ENCODE measurements around the gene TRAPPC14. TPM values are rescaled to one million over a fixed set of nuclear protein-coding genes. Genes with fewer than 3 reads are reported as not detected.

TRAPPC14 gene
- total and polyA plus RNA-seq, 9 of the 15 experiments (the other 6 are each of a cell fraction or from before 2014, with no cell fraction given) = 0.42 to 45.9 (median 18.2) TPM

DNA sequence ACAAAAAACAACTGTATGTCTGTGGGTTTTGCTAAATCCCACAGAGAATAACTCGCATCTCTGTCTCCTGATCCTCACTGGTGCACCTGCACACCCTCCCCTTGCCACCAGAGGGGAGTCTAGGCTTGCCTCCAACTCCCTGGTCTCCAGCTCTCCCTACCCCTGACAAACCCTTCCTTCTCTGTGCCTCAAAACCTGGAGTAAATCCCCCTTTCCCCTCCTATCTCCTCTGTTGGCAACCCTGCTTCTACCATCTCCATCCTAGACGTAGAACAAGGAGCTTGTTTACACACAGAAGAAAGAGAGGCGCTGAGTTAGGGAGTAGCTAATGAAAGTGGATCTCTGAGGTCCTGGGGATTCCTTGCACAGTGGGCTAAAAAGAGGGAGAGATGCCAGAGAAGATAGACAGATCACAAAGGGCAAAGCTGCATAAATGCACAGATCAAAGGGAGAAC lies 25.8 kb downstream of the TRAPPC14 start (continued):
- TF ChIP-seq IFI16 (CRISPR knock-in tag; IDR thresholded peaks at IDR 0.05) = 0 out of 2 replicates have a peak, but pooled peaks have one; percentile 43
- TF ChIP-seq, protein P1, sequence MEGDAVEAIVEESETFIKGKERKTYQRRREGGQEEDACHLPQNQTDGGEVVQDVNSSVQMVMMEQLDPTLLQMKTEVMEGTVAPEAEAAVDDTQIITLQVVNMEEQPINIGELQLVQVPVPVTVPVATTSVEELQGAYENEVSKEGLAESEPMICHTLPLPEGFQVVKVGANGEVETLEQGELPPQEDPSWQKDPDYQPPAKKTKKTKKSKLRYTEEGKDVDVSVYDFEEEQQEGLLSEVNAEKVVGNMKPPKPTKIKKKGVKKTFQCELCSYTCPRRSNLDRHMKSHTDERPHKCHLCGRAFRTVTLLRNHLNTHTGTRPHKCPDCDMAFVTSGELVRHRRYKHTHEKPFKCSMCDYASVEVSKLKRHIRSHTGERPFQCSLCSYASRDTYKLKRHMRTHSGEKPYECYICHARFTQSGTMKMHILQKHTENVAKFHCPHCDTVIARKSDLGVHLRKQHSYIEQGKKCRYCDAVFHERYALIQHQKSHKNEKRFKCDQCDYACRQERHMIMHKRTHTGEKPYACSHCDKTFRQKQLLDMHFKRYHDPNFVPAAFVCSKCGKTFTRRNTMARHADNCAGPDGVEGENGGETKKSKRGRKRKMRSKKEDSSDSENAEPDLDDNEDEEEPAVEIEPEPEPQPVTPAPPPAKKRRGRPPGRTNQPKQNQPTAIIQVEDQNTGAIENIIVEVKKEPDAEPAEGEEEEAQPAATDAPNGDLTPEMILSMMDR (IDR thresholded peaks at IDR 0.05 in 2 of 3, conservative IDR thresholded peaks at IDR 0.05 in 1 of 3; ENCODE audit: insufficient read depth in 2 of 3, low read depth in 1 of 3, low read length in 3 of 3) = peak; percentile 98 to 99 (median 98)
- TF ChIP-seq, protein P2, sequence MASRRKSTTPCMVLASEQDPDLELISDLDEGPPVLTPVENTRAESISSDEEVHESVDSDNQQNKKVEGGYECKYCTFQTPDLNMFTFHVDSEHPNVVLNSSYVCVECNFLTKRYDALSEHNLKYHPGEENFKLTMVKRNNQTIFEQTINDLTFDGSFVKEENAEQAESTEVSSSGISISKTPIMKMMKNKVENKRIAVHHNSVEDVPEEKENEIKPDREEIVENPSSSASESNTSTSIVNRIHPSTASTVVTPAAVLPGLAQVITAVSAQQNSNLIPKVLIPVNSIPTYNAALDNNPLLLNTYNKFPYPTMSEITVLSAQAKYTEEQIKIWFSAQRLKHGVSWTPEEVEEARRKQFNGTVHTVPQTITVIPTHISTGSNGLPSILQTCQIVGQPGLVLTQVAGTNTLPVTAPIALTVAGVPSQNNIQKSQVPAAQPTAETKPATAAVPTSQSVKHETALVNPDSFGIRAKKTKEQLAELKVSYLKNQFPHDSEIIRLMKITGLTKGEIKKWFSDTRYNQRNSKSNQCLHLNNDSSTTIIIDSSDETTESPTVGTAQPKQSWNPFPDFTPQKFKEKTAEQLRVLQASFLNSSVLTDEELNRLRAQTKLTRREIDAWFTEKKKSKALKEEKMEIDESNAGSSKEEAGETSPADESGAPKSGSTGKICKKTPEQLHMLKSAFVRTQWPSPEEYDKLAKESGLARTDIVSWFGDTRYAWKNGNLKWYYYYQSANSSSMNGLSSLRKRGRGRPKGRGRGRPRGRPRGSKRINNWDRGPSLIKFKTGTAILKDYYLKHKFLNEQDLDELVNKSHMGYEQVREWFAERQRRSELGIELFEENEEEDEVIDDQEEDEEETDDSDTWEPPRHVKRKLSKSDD (conservative IDR thresholded peaks at IDR 0.05; ENCODE audit: low read length) = no peak
- no peak for TF ChIP-seq MTF1 (CRISPR knock-in tag; IDR thresholded peaks at IDR 0.05; ENCODE audit: borderline replicate concordance)
- no peak for TF ChIP-seq FUS (optimal IDR thresholded peaks at IDR 0.05; ENCODE audit: low read depth, low read length)
- no peak for TF ChIP-seq CXXC5 (CRISPR knock-in tag; IDR thresholded peaks at IDR 0.05)
- no peak for TF ChIP-seq POLR2B (IDR thresholded peaks at IDR 0.05; ENCODE audit: low read depth, partially characterized antibody)
- 0 out of 2 replicates have a peak, but pooled peaks have one; percentile 37 for TF ChIP-seq MYC (IDR thresholded peaks at IDR 0.05; ENCODE audit: low read depth, low read length)
- no peak for TF ChIP-seq MYC (CRISPR knock-in tag; IDR thresholded peaks at IDR 0.05; ENCODE audit: borderline replicate concordance, low read depth)
- no peak for TF ChIP-seq NR2C2 (CRISPR knock-in tag; IDR thresholded peaks at IDR 0.05)
- no peak for TF ChIP-seq NR2C2 (tag; IDR thresholded peaks at IDR 0.05)
- TF ChIP-seq TBP (optimal IDR thresholded peaks at IDR 0.05; ENCODE audit: low read depth, low read length) = peak; percentile 8
- TF ChIP-seq RFX5 (IDR thresholded peaks at IDR 0.05; ENCODE audit: low read depth, low read length) = no peak
- no peak for TF ChIP-seq CBFB (CRISPR knock-in tag; IDR thresholded peaks at IDR 0.05)
- TF ChIP-seq ZNF232 (CRISPR knock-in tag; IDR thresholded peaks at IDR 0.05) = 0 out of 2 replicates have a peak, but pooled peaks have one; percentile 28
- TF ChIP-seq EHMT2 (IDR thresholded peaks at IDR 0.05) = no peak; the same call in 1 of the 2 replicates
- no peak for TF ChIP-seq ZNF79 (CRISPR knock-in tag; IDR thresholded peaks at IDR 0.05; ENCODE audit: low read depth)
- peak; percentile 7 for TF ChIP-seq ZFP36 (IDR thresholded peaks at IDR 0.05; ENCODE audit: low read depth, low read length, partially characterized antibody)
- TF ChIP-seq, protein P3, sequence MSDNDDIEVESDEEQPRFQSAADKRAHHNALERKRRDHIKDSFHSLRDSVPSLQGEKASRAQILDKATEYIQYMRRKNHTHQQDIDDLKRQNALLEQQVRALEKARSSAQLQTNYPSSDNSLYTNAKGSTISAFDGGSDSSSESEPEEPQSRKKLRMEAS (CRISPR knock-in tag; IDR thresholded peaks at IDR 0.05) = no peak
- no peak for TF ChIP-seq ZNF75A (CRISPR knock-in tag; IDR thresholded peaks at IDR 0.05)
- TF ChIP-seq, protein P4, sequence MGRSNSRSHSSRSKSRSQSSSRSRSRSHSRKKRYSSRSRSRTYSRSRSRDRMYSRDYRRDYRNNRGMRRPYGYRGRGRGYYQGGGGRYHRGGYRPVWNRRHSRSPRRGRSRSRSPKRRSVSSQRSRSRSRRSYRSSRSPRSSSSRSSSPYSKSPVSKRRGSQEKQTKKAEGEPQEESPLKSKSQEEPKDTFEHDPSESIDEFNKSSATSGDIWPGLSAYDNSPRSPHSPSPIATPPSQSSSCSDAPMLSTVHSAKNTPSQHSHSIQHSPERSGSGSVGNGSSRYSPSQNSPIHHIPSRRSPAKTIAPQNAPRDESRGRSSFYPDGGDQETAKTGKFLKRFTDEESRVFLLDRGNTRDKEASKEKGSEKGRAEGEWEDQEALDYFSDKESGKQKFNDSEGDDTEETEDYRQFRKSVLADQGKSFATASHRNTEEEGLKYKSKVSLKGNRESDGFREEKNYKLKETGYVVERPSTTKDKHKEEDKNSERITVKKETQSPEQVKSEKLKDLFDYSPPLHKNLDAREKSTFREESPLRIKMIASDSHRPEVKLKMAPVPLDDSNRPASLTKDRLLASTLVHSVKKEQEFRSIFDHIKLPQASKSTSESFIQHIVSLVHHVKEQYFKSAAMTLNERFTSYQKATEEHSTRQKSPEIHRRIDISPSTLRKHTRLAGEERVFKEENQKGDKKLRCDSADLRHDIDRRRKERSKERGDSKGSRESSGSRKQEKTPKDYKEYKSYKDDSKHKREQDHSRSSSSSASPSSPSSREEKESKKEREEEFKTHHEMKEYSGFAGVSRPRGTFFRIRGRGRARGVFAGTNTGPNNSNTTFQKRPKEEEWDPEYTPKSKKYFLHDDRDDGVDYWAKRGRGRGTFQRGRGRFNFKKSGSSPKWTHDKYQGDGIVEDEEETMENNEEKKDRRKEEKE (IDR thresholded peaks at IDR 0.05; ENCODE audit: borderline replicate concordance in 1 of 2, control insufficient read depth in 1 of 2, low read depth in 2 of 2, low read length in 1 of 2) = no peak
- TF ChIP-seq RB1 (IDR thresholded peaks at IDR 0.05; ENCODE audit: low read depth) = peak; percentile 63; the same call in 1 of the 2 replicates
